GM23248 (cell line): ENCODE results near the gene SLC43A2. TPM values are rescaled to one million over a fixed set of nuclear protein-coding genes. Genes with fewer than 3 reads are reported as not detected.

Source experiments
- DNase-seq: peaks from one replicate; pipeline ENCODE4 v3.0.0-alpha.2; 2015
- H2AFZ ChIP-seq: fragments of 200-600 bp; sonication (generic); 2 replicates; pipeline ENCODE4 v1.6.1; 2016; ENCODE audit warnings: antibody characterized with exemption
- H3F3A ChIP-seq: fragments of 200-600 bp; sonication (generic); 2 replicates; pipeline ENCODE4 v1.6.1; 2016; ENCODE audit warnings: mild to moderate bottlenecking, antibody characterized with exemption, mixed run types; ENCODE audit not compliant: insufficient read depth
- H3K27ac ChIP-seq: fragments of 200-600 bp; sonication (generic); 2 replicates; pipeline ENCODE4 v1.5.1; 2016; ENCODE audit warnings: mild to moderate bottlenecking
- H3K27me3 ChIP-seq: fragments of 200-600 bp; sonication (generic); replicated peaks from 2 replicates; pipeline ENCODE4 v1.6.1; 2016; ENCODE audit warnings: mild to moderate bottlenecking; ENCODE audit not compliant: insufficient read depth
- H3K36me3 ChIP-seq: fragments of 200-600 bp; sonication (generic); 2 replicates; pipeline ENCODE4 v1.6.1; 2016; ENCODE audit warnings: low read depth, mild to moderate bottlenecking
- H3K4me1 ChIP-seq: fragments of 200-600 bp; sonication (generic); 2 replicates; pipeline ENCODE4 v1.6.1; 2016; ENCODE audit warnings: mild to moderate bottlenecking; ENCODE audit not compliant: insufficient read depth
- H3K4me2 ChIP-seq: fragments of 200-600 bp; sonication (generic); one replicate; pipeline ENCODE4 v1.6.1; 2016; ENCODE audit warnings: mild to moderate bottlenecking; ENCODE audit not compliant: unreplicated experiment
- H3K4me3 ChIP-seq: fragments of 200-600 bp; sonication (generic); 2 replicates; pipeline ENCODE4 v1.5.1; 2016; ENCODE audit warnings: mild to moderate bottlenecking
- H3K79me2 ChIP-seq: fragments of 200-600 bp; sonication (generic); 2 replicates; pipeline ENCODE4 v1.6.1; 2016; ENCODE audit warnings: mild to moderate bottlenecking; ENCODE audit not compliant: insufficient read depth
- H3K9ac ChIP-seq: fragments of 200-600 bp; sonication (generic); 2 replicates; pipeline ENCODE4 v1.6.1; 2016; ENCODE audit warnings: mild to moderate bottlenecking
- H3K9me2 ChIP-seq: fragments of 200-600 bp; sonication (generic); 2 replicates; pipeline ENCODE4 v1.6.1; 2016; ENCODE audit warnings: mixed run types, mild to moderate bottlenecking, moderate library complexity; ENCODE audit not compliant: insufficient read depth
- H3K9me3 ChIP-seq: fragments of 200-600 bp; sonication (generic); one replicate; pipeline ENCODE4 v1.6.1; 2017; ENCODE audit warnings: low read depth
- H4K20me1 ChIP-seq: fragments of 200-600 bp; sonication (generic); 2 replicates; pipeline ENCODE4 v1.6.0; 2016; ENCODE audit not compliant: insufficient read depth
- EZH2 ChIP-seq: fragments of 200-600 bp; sonication (generic); IDR thresholded peaks from 2 replicates; pipeline ENCODE4 v1.6.1; 2018; ENCODE audit warnings: antibody characterized with exemption, mild to moderate bottlenecking; ENCODE audit not compliant: insufficient read depth, poor library complexity, severe bottlenecking
- EZH2phosphoT487 ChIP-seq: fragments of 200-600 bp; sonication (generic); IDR thresholded peaks from 2 replicates; pipeline ENCODE4 v1.6.1; 2018; ENCODE audit warnings: antibody characterized with exemption, moderate library complexity, mild to moderate bottlenecking, low read depth; ENCODE audit not compliant: insufficient read depth
- WGBS, 2 experiments: methylation state at CpG; one replicate each; pipeline ENCODE4 v1.1.6; 2015 to 2017; ENCODE audit warnings: low lambda C conversion rate in 2 of 2, low coverage in 1 of 2; ENCODE audit errors: missing lambda C conversion rate in 2 of 2; 5-methylcytosine and 5-hydroxymethylcytosine counted together
- in situ Hi-C: fragments of 300-500 bp; cut with MboI; formaldehyde crosslinking; loops from 2 replicates; pipeline ENCODE4 v1.15.0; 2020
- polyA plus RNA-seq: library from polyadenylated mRNA; unstranded; fragments of >200 nt; fragmentation: Nextera tagmentation; extraction: Ambion mirVana; gene quantifications from 2 replicates; pipeline ENCODE4 v1.2.1, GENCODE V29; 2016
- total RNA-seq: library from RNA; depleted of rRNA; stranded (reverse); fragments of >200 nt; shearing (Covaris generic); gene quantifications from 2 replicates; pipeline ENCODE4 v1.2.3, GENCODE V29; 2014

The SLC43A2 gene
- total and polyA plus RNA-seq, 2 experiments from 2014 or later = 6.0 to 8.6 TPM

- Histone ChIP-seq H3K9ac (peak overlapping the region; percentile 89), H3K9me2 (no peaks in the 10 kb centered on the region), H3K4me1 (peaks cover 29% of the 10 kb centered on the region), H3F3A (peaks cover 15% of the 10 kb centered on the region), H3K9me3 (no peaks in the 10 kb centered on the region), H3K79me2 (peaks cover 54% of the 10 kb centered on the region), H3K4me3 (peak overlapping the region; percentile 82), H3K36me3 (no peaks in the 10 kb centered on the region), H3K27ac (no peak overlapping the region), H2AFZ (no peak overlapping the region), H4K20me1 (peaks cover 6% of the 10 kb centered on the region; the same call in 1 of the 2 replicates), H3K4me2 (peak overlapping the region; percentile 80), H3K27me3 (no peaks in the 10 kb centered on the region)
- WGBS, 2 experiments = 73 to 77% methylated on average over 7 of the region's 7 CpGs
- in situ Hi-C loops = no loop called here
- TF ChIP-seq EZH2 (no peak), EZH2phosphoT487 (no peak)
- DNase-seq = peak; percentile 18
Measured at GRCh38 chr17:1560858-1561355, 67.7 kb downstream of the SLC43A2 start.

GRCh38 chr17:1560101-1560857 is 68.4 kb downstream of the SLC43A2 start:
- Histone ChIP-seq H3K9ac (peak overlapping the region; percentile 89; the same call in 1 of the 2 replicates), H3K79me2 (peaks cover 61% of the 10 kb centered on the region), H3K4me2 (peak overlapping the region; percentile 80)

GRCh38 chr17:1559047-1560043 is 69.3 kb downstream of the SLC43A2 start:
- Histone ChIP-seq H3K9ac (no peak overlapping the region), H3K9me2 (no peaks in the 10 kb centered on the region), H3K27me3 (no peaks in the 10 kb centered on the region), H3K27ac (no peak overlapping the region), H3K4me2 (no peak overlapping the region), H3K79me2 (peaks cover 70% of the 10 kb centered on the region), H3K9me3 (no peaks in the 10 kb centered on the region), H3K4me3 (no peak overlapping the region), H2AFZ (no peak overlapping the region), H3F3A (peaks cover 15% of the 10 kb centered on the region), H3K4me1 (peaks cover 29% of the 10 kb centered on the region), H3K36me3 (no peaks in the 10 kb centered on the region), H4K20me1 (peaks cover 6% of the 10 kb centered on the region; the same call in 1 of the 2 replicates)
- DNase-seq = no peak
- WGBS, 2 experiments = 83 to 85% methylated on average over 10 of the region's 10 CpGs
- in situ Hi-C loops = no loop called here
- TF ChIP-seq EZH2 = no peak
- TF ChIP-seq EZH2phosphoT487 = no peak

More at GRCh38 chr17:1560101-1560857, 68.4 kb downstream of the SLC43A2 start:
- in situ Hi-C loops = no loop called here
- DNase-seq = no peak
- Histone ChIP-seq H3F3A (peaks cover 15% of the 10 kb centered on the region), H3K36me3 (no peaks in the 10 kb centered on the region), H2AFZ (no peak overlapping the region), H3K4me3 (0 out of 2 replicates have a peak overlapping the region, but pooled peaks have one; percentile 82), H3K9me2 (no peaks in the 10 kb centered on the region), H3K27ac (no peak overlapping the region), H3K27me3 (no peaks in the 10 kb centered on the region), H4K20me1 (peaks cover 6% of the 10 kb centered on the region; the same call in 1 of the 2 replicates), H3K9me3 (no peaks in the 10 kb centered on the region), H3K4me1 (peaks cover 29% of the 10 kb centered on the region)
- WGBS, 2 experiments = 74 to 84% methylated on average over 22 of the region's 22 CpGs
- no peak for TF ChIP-seq EZH2phosphoT487
- no peak for TF ChIP-seq EZH2

GRCh38 chr17:1558401-1558800 is 70.2 kb downstream of the SLC43A2 start:
- TF ChIP-seq EZH2 (no peak), EZH2phosphoT487 (no peak)
- H3K79me2 ChIP-seq = peaks cover 79% of the 10 kb centered on the region
- no peaks in the 10 kb centered on the region for H3K27me3 ChIP-seq
- H3K36me3 ChIP-seq = no peaks in the 10 kb centered on the region
- peaks cover 15% of the 10 kb centered on the region for H3F3A ChIP-seq
- peaks cover 29% of the 10 kb centered on the region for H3K4me1 ChIP-seq
- in situ Hi-C loops = no loop called here
- H3K4me2 ChIP-seq = no peak overlapping the region
- peak overlapping the region; percentile 92 for H3K27ac ChIP-seq
- peak; percentile 34 for DNase-seq
- no peak overlapping the region for H3K4me3 ChIP-seq
- peaks cover 6% of the 10 kb centered on the region; the same call in 1 of the 2 replicates for H4K20me1 ChIP-seq
- H3K9me2 ChIP-seq = no peaks in the 10 kb centered on the region
- 0 out of 2 replicates have a peak overlapping the region, but pooled peaks have one; percentile 78 for H3K9ac ChIP-seq
- H3K9me3 ChIP-seq = no peaks in the 10 kb centered on the region
- 77 to 83% methylated on average over 2 of the region's 3 CpGs for WGBS, 2 experiments
- H2AFZ ChIP-seq = no peak overlapping the region
